MM.1S (cell line): ENCODE data around the gene RASAL1.

ENCODE experiments used
- DNase-seq: peaks from one replicate; pipeline ENCODE4 v3.0.0-alpha.2; 2015
- H2AFZ ChIP-seq: fragments of 300-600 bp; sonication (generic); 2 replicates; pipeline ENCODE4 v1.6.0; 2016; ENCODE audit warnings: antibody characterized with exemption, low read length
- H3F3A ChIP-seq: fragments of 300-600 bp; sonication (generic); 2 replicates; pipeline ENCODE4 v1.6.1; 2016; ENCODE audit warnings: mild to moderate bottlenecking, antibody characterized with exemption, low read length, moderate library complexity, mixed read lengths; ENCODE audit not compliant: insufficient read depth
- H3K27ac ChIP-seq: fragments of 300-600 bp; sonication (generic); 2 replicates; pipeline ENCODE4 v1.5.1; 2016; ENCODE audit warnings: mild to moderate bottlenecking, low read length
- H3K27me3 ChIP-seq: fragments of 300-600 bp; sonication (generic); replicated peaks from 2 replicates; pipeline ENCODE4 v1.6.0; 2016; ENCODE audit warnings: low read length; ENCODE audit not compliant: insufficient read depth
- H3K36me3 ChIP-seq: fragments of 300-600 bp; sonication (generic); replicated peaks from 2 replicates; pipeline ENCODE4 v1.6.1; 2016; ENCODE audit warnings: mild to moderate bottlenecking, low read length, mixed read lengths; ENCODE audit not compliant: insufficient read depth
- H3K4me1 ChIP-seq: fragments of 300-600 bp; sonication (generic); 2 replicates; pipeline ENCODE4 v1.6.1; 2016; ENCODE audit warnings: low read length, mixed read lengths
- H3K4me2 ChIP-seq: fragments of 300-600 bp; sonication (generic); 2 replicates; pipeline ENCODE4 v1.6.0; 2016; ENCODE audit warnings: low read depth, low read length
- H3K4me3 ChIP-seq: fragments of 300-600 bp; sonication (generic); 2 replicates; pipeline ENCODE4 v1.5.1; 2016; ENCODE audit warnings: low read length, mixed read lengths
- H3K79me2 ChIP-seq: fragments of 300-600 bp; sonication (generic); 2 replicates; pipeline ENCODE4 v1.6.1; 2016; ENCODE audit warnings: mixed run types, low read length, mixed read lengths
- H3K9ac ChIP-seq: fragments of 300-600 bp; sonication (generic); 2 replicates; pipeline ENCODE4 v1.6.1; 2016; ENCODE audit warnings: low read length, mixed read lengths
- H3K9me2 ChIP-seq: fragments of 300-600 bp; sonication (generic); replicated peaks from 2 replicates; pipeline ENCODE4 v1.6.1; 2016; ENCODE audit warnings: mild to moderate bottlenecking, low read length, mixed read lengths; ENCODE audit not compliant: insufficient read depth
- H3K9me3 ChIP-seq: fragments of 300-600 bp; sonication (generic); replicated peaks from 2 replicates; pipeline ENCODE4 v1.6.1; 2016; ENCODE audit warnings: mild to moderate bottlenecking, low read length, mixed read lengths; ENCODE audit not compliant: insufficient read depth
- H4K20me1 ChIP-seq: fragments of 300-600 bp; sonication (generic); 2 replicates; pipeline ENCODE4 v1.6.1; 2016; ENCODE audit warnings: mild to moderate bottlenecking, low read length, moderate library complexity, mixed read lengths; ENCODE audit not compliant: insufficient read depth
- EZH2 ChIP-seq: fragments of 300-600 bp; sonication (generic); optimal IDR thresholded peaks from 2 replicates; pipeline ENCODE3; 2017; ENCODE audit warnings: low read depth, mild to moderate bottlenecking, antibody characterized with exemption, low read length, mixed read lengths
- EZH2phosphoT487 ChIP-seq: fragments of 300-600 bp; sonication (generic); IDR thresholded peaks from 2 replicates; pipeline ENCODE4 v1.6.1; 2018; ENCODE audit warnings: antibody characterized with exemption, low read length
- TF ChIP-seq, protein P1 (sequence below): fragments of 300-600 bp; sonication (generic); IDR thresholded peaks from 2 replicates; pipeline ENCODE4 v1.5.1; 2016; ENCODE audit warnings: antibody characterized with exemption, low read length, mixed read lengths

Gene RASAL1

GRCh38 chr12:113108308-113108707 lies 27.3 kb downstream of the RASAL1 start:
- Histone ChIP-seq H3K4me2 (no peak overlapping the region), H2AFZ (no peak overlapping the region), H3K27me3 (no peaks in the 10 kb centered on the region), H3F3A (no peaks in the 10 kb centered on the region), H3K4me1 (no peaks in the 10 kb centered on the region), H3K27ac (no peak overlapping the region), H3K9me2 (no peaks in the 10 kb centered on the region), H3K79me2 (no peaks in the 10 kb centered on the region), H3K9me3 (no peaks in the 10 kb centered on the region), H3K36me3 (no peaks in the 10 kb centered on the region), H3K9ac (no peak overlapping the region), H3K4me3 (no peak overlapping the region), H4K20me1 (no peaks in the 10 kb centered on the region)
- TF ChIP-seq EZH2phosphoT487 (no peak), EZH2 (no peak)
- TF ChIP-seq, protein P1, sequence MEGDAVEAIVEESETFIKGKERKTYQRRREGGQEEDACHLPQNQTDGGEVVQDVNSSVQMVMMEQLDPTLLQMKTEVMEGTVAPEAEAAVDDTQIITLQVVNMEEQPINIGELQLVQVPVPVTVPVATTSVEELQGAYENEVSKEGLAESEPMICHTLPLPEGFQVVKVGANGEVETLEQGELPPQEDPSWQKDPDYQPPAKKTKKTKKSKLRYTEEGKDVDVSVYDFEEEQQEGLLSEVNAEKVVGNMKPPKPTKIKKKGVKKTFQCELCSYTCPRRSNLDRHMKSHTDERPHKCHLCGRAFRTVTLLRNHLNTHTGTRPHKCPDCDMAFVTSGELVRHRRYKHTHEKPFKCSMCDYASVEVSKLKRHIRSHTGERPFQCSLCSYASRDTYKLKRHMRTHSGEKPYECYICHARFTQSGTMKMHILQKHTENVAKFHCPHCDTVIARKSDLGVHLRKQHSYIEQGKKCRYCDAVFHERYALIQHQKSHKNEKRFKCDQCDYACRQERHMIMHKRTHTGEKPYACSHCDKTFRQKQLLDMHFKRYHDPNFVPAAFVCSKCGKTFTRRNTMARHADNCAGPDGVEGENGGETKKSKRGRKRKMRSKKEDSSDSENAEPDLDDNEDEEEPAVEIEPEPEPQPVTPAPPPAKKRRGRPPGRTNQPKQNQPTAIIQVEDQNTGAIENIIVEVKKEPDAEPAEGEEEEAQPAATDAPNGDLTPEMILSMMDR: no peak
- DNase-seq: no peak

- H3K9ac ChIP-seq: no peak overlapping the region
- H3K27ac ChIP-seq: no peak overlapping the region
- H3K36me3 ChIP-seq: no peaks in the 10 kb centered on the region
- H4K20me1 ChIP-seq: no peaks in the 10 kb centered on the region
- no peak overlapping the region for H3K4me2 ChIP-seq
- H3K9me3 ChIP-seq: no peaks in the 10 kb centered on the region
- no peak overlapping the region for H2AFZ ChIP-seq
- TF ChIP-seq EZH2 (no peak), EZH2phosphoT487 (no peak)
- TF ChIP-seq, protein P1: no peak
- no peaks in the 10 kb centered on the region for H3K9me2 ChIP-seq
- H3F3A ChIP-seq: no peaks in the 10 kb centered on the region
- no peaks in the 10 kb centered on the region for H3K27me3 ChIP-seq
- no peak overlapping the region for H3K4me3 ChIP-seq
- H3K4me1 ChIP-seq: no peaks in the 10 kb centered on the region
- DNase-seq: no peak
- H3K79me2 ChIP-seq: no peaks in the 10 kb centered on the region
Observed at GRCh38 chr12:113106361-113106760, 29.2 kb downstream of the RASAL1 start.

GRCh38 chr12:113105606-113106271 lies 29.8 kb downstream of the RASAL1 start:
- no peaks in the 10 kb centered on the region for H3K79me2 ChIP-seq

More at GRCh38 chr12:113105606-113106271, 29.8 kb downstream of the RASAL1 start:
- Histone ChIP-seq H3K27me3 (no peaks in the 10 kb centered on the region), H3K9me2 (no peaks in the 10 kb centered on the region), H2AFZ (no peak overlapping the region), H3K9ac (no peak overlapping the region), H3K9me3 (no peaks in the 10 kb centered on the region), H3K4me2 (no peak overlapping the region), H3K4me1 (no peaks in the 10 kb centered on the region), H3F3A (no peaks in the 10 kb centered on the region), H3K36me3 (no peaks in the 10 kb centered on the region), H3K27ac (no peak overlapping the region), H4K20me1 (no peaks in the 10 kb centered on the region), H3K4me3 (no peak overlapping the region)
- DNase-seq: no peak
- TF ChIP-seq, protein P1: no peak
- no peak for TF ChIP-seq EZH2phosphoT487
- no peak for TF ChIP-seq EZH2
